K562 (cell line): ENCODE results near the gene TIAM1. TPM values are rescaled to one million over a fixed set of nuclear protein-coding genes. Genes with fewer than 3 reads are reported as not detected.

Source experiments
- ATAC-seq: fragments of 200-7000 bp; cut with Tn5 transposase; 3 replicates; pipeline ENCODE4 v1.9.1; 2020; ENCODE audit warnings: moderate library complexity
- BruUV-seq: library from RNA; stranded (reverse); fragments of 400-500 nt; replicated peaks from 2 replicates; lab custom pipeline; 2021; lab: Mats Ljungman, UMichigan
- CTCF ChIA-PET: fragments of 300-600 bp; formaldehyde crosslinking; extraction: SDS; loops from one replicate; lab custom pipeline; 2021; ENCODE audit warnings: low intra/inter-chr PET ratio; lab: Yijun Ruan, JAX
- POLR2A ChIA-PET: fragments of 300-600, 350-650 bp; sonication (Branson Sonifier 250); formaldehyde crosslinking; extraction: SDS; loops from one replicate; lab custom pipeline; 2021; ENCODE audit warnings: antibody characterized with exemption, inconsistent platforms; lab: Yijun Ruan, JAX
- DNase-seq, 4 experiments: peaks; one replicate each; pipeline versions ENCODE4 v3.0.0 to v3.0.0-alpha.2; 2011 to 2018; ENCODE audit warnings: low spot score in 3 of 4, mixed read lengths in 3 of 4; ENCODE audit errors: extremely low read depth in 1 of 4
- FAIRE-seq: peaks from 2 replicates; lab custom pipeline; 2011; peaks lifted over from hg19 to GRCh38; lab: Jason Lieb, UNC
- H2AFZ ChIP-seq: 2 replicates; pipeline ENCODE4 v1.6.0; 2011; ENCODE audit warnings: low read depth, low read length, control low read depth, inconsistent platforms
- H3K27ac ChIP-seq: fragments of 200-600 bp; 3 replicates; pipeline ENCODE4 v1.8.0; 2011; ENCODE audit warnings: low read depth, mild to moderate bottlenecking, control low read depth, inconsistent platforms, low read length, moderate library complexity, mixed read lengths; ENCODE audit errors: extremely low read depth
- H3K27me3 ChIP-seq, 2 experiments: fragments of 300-600 bp in 1 of 2; 2 replicates in 1 of 2; 3 replicates in 1 of 2; pipeline versions ENCODE4 v1.6.0 to v1.8.0; 2011; ENCODE audit warnings: inconsistent platforms in 2 of 2, low read length in 2 of 2, mild to moderate bottlenecking in 1 of 2, mixed read lengths in 1 of 2, moderate library complexity in 1 of 2; ENCODE audit not compliant: control insufficient read depth in 2 of 2, insufficient read depth in 2 of 2
- H3K36me3 ChIP-seq: fragments of 300-600 bp; 3 replicates; pipeline ENCODE4 v1.8.0; 2011; ENCODE audit warnings: mild to moderate bottlenecking, low read length, inconsistent platforms; ENCODE audit not compliant: control insufficient read depth, insufficient read depth
- H3K4me1 ChIP-seq, 2 experiments: fragments of 200-600 bp in 1 of 2; replicated peaks in 1 of 2; 2 replicates in 1 of 2; 3 replicates in 1 of 2; pipeline versions ENCODE4 v1.5.1 to v1.8.0; 2011; ENCODE audit warnings: inconsistent platforms in 2 of 2, low read length in 2 of 2, mild to moderate bottlenecking in 1 of 2, mixed read lengths in 1 of 2, moderate library complexity in 1 of 2; ENCODE audit not compliant: control insufficient read depth in 2 of 2, insufficient read depth in 2 of 2
- H3K4me2 ChIP-seq: 2 replicates; pipeline ENCODE4 v1.6.1; 2011; ENCODE audit warnings: low read length, control low read depth, inconsistent platforms, mixed read lengths; ENCODE audit not compliant: insufficient read depth
- H3K4me3 ChIP-seq: fragments of 200-600 bp; sonication (generic), shearing (Covaris generic); 2 replicates; pipeline ENCODE4 v1.5.1; 2016; ENCODE audit warnings: control low read depth, inconsistent platforms
- H3K79me2 ChIP-seq: fragments of 200-600 bp; 3 replicates; pipeline ENCODE4 v1.8.0; 2011; ENCODE audit warnings: low read length, inconsistent platforms; ENCODE audit not compliant: control insufficient read depth, insufficient read depth
- H3K9ac ChIP-seq, 2 experiments: 2 replicates each; pipeline versions ENCODE4 v1.6.0 to v1.6.1; 2011; ENCODE audit warnings: low read depth in 2 of 2, low read length in 2 of 2, control low read depth in 1 of 2, inconsistent platforms in 1 of 2, mild to moderate bottlenecking in 1 of 2, mixed read lengths in 1 of 2; ENCODE audit not compliant: insufficient read depth in 1 of 2
- H3K9me1 ChIP-seq: one replicate; pipeline ENCODE4 v1.6.0; 2011; ENCODE audit warnings: inconsistent platforms, mild to moderate bottlenecking, low read length, moderate library complexity; ENCODE audit not compliant: control insufficient read depth, insufficient read depth
- H3K9me3 ChIP-seq: replicated peaks from 2 replicates; pipeline ENCODE4 v1.5.1; 2011; ENCODE audit warnings: low read depth, low read length, inconsistent platforms; ENCODE audit not compliant: control insufficient read depth, insufficient read depth
- H4K20me1 ChIP-seq: replicated peaks from 2 replicates; pipeline ENCODE4 v1.6.1; 2011; ENCODE audit warnings: low read length, inconsistent platforms, mixed read lengths; ENCODE audit not compliant: control insufficient read depth, insufficient read depth
- CEBPB ChIP-seq: fragments of 450-650 bp; IDR thresholded peaks from 2 replicates; pipeline ENCODE4 v1.6.1; 2016; ENCODE audit warnings: missing genetic modification characterization, missing compliant biosample characterization
- CHD1 ChIP-seq: fragments of 200-600 bp; sonication (generic); IDR thresholded peaks from one replicate; pipeline ENCODE4 v1.6.1; 2012; ENCODE audit warnings: mild to moderate bottlenecking, moderate library complexity, low read length, inconsistent platforms
- CREM ChIP-seq: IDR thresholded peaks from 2 replicates; pipeline ENCODE4 v1.6.1; 2014; ENCODE audit warnings: antibody characterized with exemption, low read depth
- CSDE1 ChIP-seq, 2 experiments: fragments of 450-650 bp; IDR thresholded peaks; 2 replicates each; pipeline ENCODE4 v1.6.1; 2016; ENCODE audit warnings: mild to moderate bottlenecking in 1 of 2
- IFI16 ChIP-seq: fragments of 250-450 bp; sonication (Bioruptor Pico); IDR thresholded peaks from 2 replicates; pipeline ENCODE4 v2.1.2; 2022; ENCODE audit warnings: mild to moderate bottlenecking, inconsistent platforms
- IRF2 ChIP-seq: sonication (generic); formaldehyde crosslinking; IDR thresholded peaks from 2 replicates; pipeline ENCODE4 v1.8.1; 2022; ENCODE audit warnings: mild to moderate bottlenecking, missing genetic modification reagents
- KLF13 ChIP-seq: fragments of 450-650 bp; IDR thresholded peaks from 2 replicates; pipeline ENCODE4 v1.6.1; 2016; ENCODE audit warnings: missing genetic modification characterization, low read depth, mild to moderate bottlenecking, missing compliant biosample characterization, moderate library complexity, borderline replicate concordance
- MEF2A ChIP-seq: IDR thresholded peaks from 2 replicates; pipeline ENCODE4 v1.6.1; 2011; ENCODE audit warnings: low read depth, mild to moderate bottlenecking, low read length, moderate library complexity; ENCODE audit not compliant: control insufficient read depth
- POLR2AphosphoS5 ChIP-seq: IDR thresholded peaks from 2 replicates; pipeline ENCODE4 v1.6.1; 2011; ENCODE audit warnings: mild to moderate bottlenecking, low read depth, low read length, moderate library complexity; ENCODE audit not compliant: control insufficient read depth, insufficient read depth
- POLR2B ChIP-seq: fragments of 450-650 bp; IDR thresholded peaks from 2 replicates; pipeline ENCODE4 v1.6.1; 2018; ENCODE audit warnings: low read depth; ENCODE audit not compliant: partially characterized antibody
- PTRF ChIP-seq: fragments of 450-650 bp; IDR thresholded peaks from 2 replicates; pipeline ENCODE4 v1.6.1; 2016; ENCODE audit warnings: mild to moderate bottlenecking, missing genetic modification characterization, missing compliant biosample characterization
- RBM22 ChIP-seq: fragments of 200-400 bp; formaldehyde crosslinking; IDR thresholded peaks from 2 replicates; pipeline ENCODE4 v1.6.1; 2018; ENCODE audit warnings: low read length, low read depth; ENCODE audit not compliant: poor library complexity, severe bottlenecking
- SMARCC2 ChIP-seq: fragments of 450-650 bp; IDR thresholded peaks from 2 replicates; pipeline ENCODE4 v1.6.1; 2017; ENCODE audit warnings: antibody characterized with exemption, moderate library complexity, mild to moderate bottlenecking, low read depth
- TEAD1 ChIP-seq, 2 experiments: fragments of 450-650 bp in 1 of 2; sonication (generic) in 1 of 2; formaldehyde crosslinking; IDR thresholded peaks; 2 replicates each; pipeline versions ENCODE4 v1.4.0 to v1.8.0; 2020 to 2022; ENCODE audit warnings: mild to moderate bottlenecking in 2 of 2, missing genetic modification reagents in 1 of 2
- THRB ChIP-seq: fragments of 450-650 bp; formaldehyde crosslinking; conservative IDR thresholded peaks from 2 replicates; pipeline ENCODE4 v1.4.0; 2022; ENCODE audit warnings: mild to moderate bottlenecking, missing genetic modification characterization
- in situ Hi-C: fragments of 300-500 bp; cut with MboI; formaldehyde crosslinking; loops from 4 replicates; pipeline ENCODE4 v1.15.0; 2018; ENCODE audit warnings: inconsistent platforms, mixed read lengths
- intact Hi-C: fragments of 100-400 bp; cut with micrococcal nuclease; formaldehyde crosslinking; loops from 2 replicates; pipeline ENCODE4 v1.14.2; 2022
- polyA plus RNA-seq, 8 experiments: library from polyadenylated mRNA; depleted of rRNA in 4 of 8; stranded (reverse) in 5 of 8; unstranded in 3 of 8; fragments of >200 nt; fragmentation: Nextera tagmentation in 2 of 8; fragmentation: Illumina TruSeq in 1 of 8; extraction: Ambion mirVana in 2 of 8; extraction: Trizol in 1 of 8; gene quantifications; 2 replicates each; pipeline versions ENCODE4 v1.2.1 to v1.2.3, GENCODE V29; 2011 to 2014; ENCODE audit warnings: inconsistent platforms in 1 of 8, missing spikeins in 1 of 8
- total RNA-seq, 7 experiments: library from RNA; depleted of rRNA in 6 of 7; stranded (reverse); fragments of >200 nt in 6 of 7; fragmentation: Illumina TruSeq in 2 of 7; extraction: Trizol in 2 of 7; gene quantifications; 2 replicates each; pipeline versions ENCODE4 v1.2.1 to v1.2.3, GENCODE V29; 2011 to 2021; ENCODE audit warnings: low replicate concordance in 1 of 7
- TF ChIP-seq, protein P1 (sequence below): IDR thresholded peaks from 2 replicates; pipeline ENCODE4 v1.6.1; 2014; ENCODE audit warnings: antibody characterized with exemption

The TIAM1 gene
- total and polyA plus RNA-seq, 9 of the 15 experiments (the other 6 are each of a cell fraction or from before 2014, with no cell fraction given): 0.11 TPM; not detected in 8

- Histone ChIP-seq H4K20me1 (no peaks in the 10 kb centered on the region), H3K27me3 (no peaks in the 10 kb centered on the region), H3K9me3 (no peaks in the 10 kb centered on the region), H3K4me2 (no peak overlapping the region), H3K4me3 (no peak overlapping the region), H3K9me1 (no peaks in the 10 kb centered on the region), H3K4me1 (no peaks in the 10 kb centered on the region), H3K79me2 (no peaks in the 10 kb centered on the region), H3K9ac (no peak overlapping the region), H2AFZ (no peak overlapping the region), H3K36me3 (no peaks in the 10 kb centered on the region), H3K27ac (no peak overlapping the region)
- intact Hi-C loops (no loop called here), in situ Hi-C loops (loop anchor here (25.0 kb wide), 1 partner anchor 1978 kb away; no protein-coding TSS in a partner anchor)
- CTCF ChIA-PET: no interaction called here
- POLR2A ChIA-PET: interaction anchor here (0.7 kb wide), 1 partner anchor 90 kb away, joined by 4 read pairs; no protein-coding TSS in a partner anchor
- no TSS peak for BruUV-seq
- TF ChIP-seq TEAD1 (CRISPR knock-in tag; IDR thresholded peaks at IDR 0.05) (no peak), SMARCC2 (no peak), KLF13 (tag) (no peak), RBM22 (no peak), CSDE1 (IDR thresholded peaks at IDR 0.05) (no peak), CREM (no peak), IFI16 (CRISPR knock-in tag) (no peak), POLR2AphosphoS5 (no peak), POLR2B (no peak), PTRF (tag) (no peak), CEBPB (tag) (no peak), IRF2 (CRISPR knock-in tag) (no peak), THRB (no peak), MEF2A (no peak), CHD1 (no peak)
- TF ChIP-seq, protein P1, sequence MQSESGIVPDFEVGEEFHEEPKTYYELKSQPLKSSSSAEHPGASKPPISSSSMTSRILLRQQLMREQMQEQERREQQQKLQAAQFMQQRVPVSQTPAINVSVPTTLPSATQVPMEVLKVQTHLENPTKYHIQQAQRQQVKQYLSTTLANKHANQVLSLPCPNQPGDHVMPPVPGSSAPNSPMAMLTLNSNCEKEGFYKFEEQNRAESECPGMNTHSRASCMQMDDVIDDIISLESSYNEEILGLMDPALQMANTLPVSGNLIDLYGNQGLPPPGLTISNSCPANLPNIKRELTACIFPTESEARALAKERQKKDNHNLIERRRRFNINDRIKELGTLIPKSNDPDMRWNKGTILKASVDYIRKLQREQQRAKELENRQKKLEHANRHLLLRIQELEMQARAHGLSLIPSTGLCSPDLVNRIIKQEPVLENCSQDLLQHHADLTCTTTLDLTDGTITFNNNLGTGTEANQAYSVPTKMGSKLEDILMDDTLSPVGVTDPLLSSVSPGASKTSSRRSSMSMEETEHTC: no peak
- ATAC-seq: no peak
- no peak for DNase-seq
- no peak for FAIRE-seq
Observed at GRCh38 chr21:31090376-31090775, 253.7 kb downstream of the TIAM1 start.
